ENCODE data around the gene CFAP97. TPM values are rescaled to one million over a fixed set of nuclear protein-coding genes. Genes with fewer than 3 reads are reported as not detected.

Gene CFAP97
- total RNA-seq, 4 donors from 2014 or later, result 26.7 to 33.0 (median 30.9) TPM

GRCh38 chr4:185194924-185195888 is 8.6 kb downstream of the CFAP97 start:
- WGBS, result 74% methylated on average over 9 of the region's 9 CpGs
- H3K27me3 ChIP-seq, result no peaks in the 10 kb centered on the region

GRCh38 chr4:185192059-185192458 is 11.7 kb downstream of the CFAP97 start:
- 83% methylated on average over 1 of the region's 1 CpG for WGBS
- TF ChIP-seq EP300 (IDR thresholded peaks at IDR 0.05) (no peak), POLR2A (IDR thresholded peaks at IDR 0.05) (no peak), POLR2AphosphoS5 (IDR thresholded peaks at IDR 0.05) (no peak), CTCF (IDR thresholded peaks at IDR 0.05) (no peak)

More at GRCh38 chr4:185194924-185195888, 8.6 kb downstream of the CFAP97 start:
- no peak for TF ChIP-seq POLR2AphosphoS5 (IDR thresholded peaks at IDR 0.05)
- no peak for TF ChIP-seq POLR2A (IDR thresholded peaks at IDR 0.05)
- no peak for TF ChIP-seq CTCF (IDR thresholded peaks at IDR 0.05)
- TF ChIP-seq EP300 (IDR thresholded peaks at IDR 0.05), result no peak
- no peak overlapping the region for H3K4me3 ChIP-seq
- H3K9me3 ChIP-seq, result no peaks in the 10 kb centered on the region
- peaks cover 6% of the 10 kb centered on the region for H3K36me3 ChIP-seq
- no peak overlapping the region for H3K27ac ChIP-seq
- H3K4me1 ChIP-seq, result no peaks in the 10 kb centered on the region
- DNase-seq (ENCODE audit: low spot score in 2 of 2), result no peak

GRCh38 chr4:185190306-185190856 is 13.4 kb downstream of the CFAP97 start:
- H3K4me1 ChIP-seq, result no peaks in the 10 kb centered on the region
- 84% methylated on average over 6 of the region's 6 CpGs for WGBS
- TF ChIP-seq CTCF (IDR thresholded peaks at IDR 0.05) (no peak), EP300 (IDR thresholded peaks at IDR 0.05) (no peak), POLR2A (IDR thresholded peaks at IDR 0.05) (no peak), POLR2AphosphoS5 (IDR thresholded peaks at IDR 0.05) (no peak)
- DNase-seq (ENCODE audit: low spot score in 2 of 2), result no peak
- no peak overlapping the region for H3K27ac ChIP-seq
- no peaks in the 10 kb centered on the region for H3K9me3 ChIP-seq
- H3K36me3 ChIP-seq, result peaks cover 13% of the 10 kb centered on the region
- no peaks in the 10 kb centered on the region for H3K27me3 ChIP-seq
- H3K4me3 ChIP-seq, result no peak overlapping the region

More at GRCh38 chr4:185192059-185192458, 11.7 kb downstream of the CFAP97 start:
- Histone ChIP-seq H3K9me3 (no peaks in the 10 kb centered on the region), H3K4me1 (no peaks in the 10 kb centered on the region), H3K27ac (no peak overlapping the region), H3K36me3 (peaks cover 13% of the 10 kb centered on the region), H3K27me3 (no peaks in the 10 kb centered on the region), H3K4me3 (no peak overlapping the region)
- DNase-seq (ENCODE audit: low spot score in 2 of 2), result no peak

- 78% methylated on average over 4 of the region's 4 CpGs for WGBS
- H3K36me3 ChIP-seq, result peaks cover 13% of the 10 kb centered on the region
- no peak overlapping the region for H3K4me3 ChIP-seq
- no peaks in the 10 kb centered on the region for H3K4me1 ChIP-seq
- H3K27ac ChIP-seq, result no peak overlapping the region
- DNase-seq (ENCODE audit: low spot score in 2 of 2), result no peak
- H3K27me3 ChIP-seq, result no peaks in the 10 kb centered on the region
- no peaks in the 10 kb centered on the region for H3K9me3 ChIP-seq
- TF ChIP-seq POLR2AphosphoS5 (IDR thresholded peaks at IDR 0.05), result no peak
- TF ChIP-seq POLR2A (IDR thresholded peaks at IDR 0.05), result no peak
- no peak for TF ChIP-seq EP300 (IDR thresholded peaks at IDR 0.05)
- TF ChIP-seq CTCF (IDR thresholded peaks at IDR 0.05), result no peak
Measured at GRCh38 chr4:185189606-185190305, 14.0 kb downstream of the CFAP97 start.
